Measurements from ENCODE around the gene KLK15. TPM values are rescaled to one million over a fixed set of nuclear protein-coding genes. Genes with fewer than 3 reads are reported as not detected.

The KLK15 gene
- total and polyA plus RNA-seq, 2 of the 8 experiments (the other 6 are each of a cell fraction or from before 2014, with no cell fraction given) = not detected

- no peak for TF ChIP-seq USF2 (IDR thresholded peaks at IDR 0.05; ENCODE audit: low read length)
- TF ChIP-seq BRCA1 (IDR thresholded peaks at IDR 0.05; ENCODE audit: low read depth, low read length) = no peak
- no peak for TF ChIP-seq E2F6 (IDR thresholded peaks at IDR 0.05)
- TF ChIP-seq CHD7 (IDR thresholded peaks at IDR 0.05; ENCODE audit: insufficient replicate concordance, low read length) = no peak
- TF ChIP-seq KDM1A (IDR thresholded peaks at IDR 0.05; ENCODE audit: borderline replicate concordance, low read length) = no peak
Measured at GRCh38 chr19:50833802-50834167, 411 bp upstream of the KLK15 start (continued).

Measured in H1 (cell line).